Thyroid gland (tissue), 4 donors: ENCODE measurements around the gene EVPLL. TPM values are rescaled to one million over a fixed set of nuclear protein-coding genes. Genes with fewer than 3 reads are reported as not detected.
"Not testable (repeated sequence)": the region's sequence is repeated elsewhere in the genome, so short reads cannot be mapped to it uniquely, and the experiment has no call there.

Experiments
- DNase-seq, 2 donors: peaks; one replicate each; pipeline ENCODE4 v3.0.0-alpha.2; 2019
- H3K27ac ChIP-seq, 3 donors: fragments of 200-600 bp; sonication (generic); 1 replicate in 2 of 3; 2 replicates in 1 of 3; pipeline ENCODE4 v1.5.1; 2016 to 2019; ENCODE audit warnings: mild to moderate bottlenecking in 1 of 3, moderate library complexity in 1 of 3
- H3K27me3 ChIP-seq: fragments of 200-600 bp; sonication (generic); one replicate; pipeline ENCODE4 v1.5.1; 2019
- H3K36me3 ChIP-seq, 2 donors: fragments of 200-600 bp; sonication (generic); one replicate each; pipeline ENCODE4 v1.5.1; 2016 to 2019
- H3K4me1 ChIP-seq, 2 donors: fragments of 200-600 bp; sonication (generic); one replicate each; pipeline ENCODE4 v1.5.1; 2017 to 2019
- H3K4me3 ChIP-seq, 3 donors: fragments of 200-600 bp; sonication (generic); replicated peaks in 1 of 3; 1 replicate in 2 of 3; 2 replicates in 1 of 3; pipeline ENCODE4 v1.5.1; 2016; ENCODE audit warnings: mild to moderate bottlenecking in 1 of 3
- H3K9me3 ChIP-seq: fragments of 200-600 bp; sonication (generic); one replicate; pipeline ENCODE4 v1.5.1; 2017
- POLR2A ChIP-seq, 2 donors: fragments of 450-650 bp; IDR thresholded peaks; one replicate each; pipeline ENCODE4 v1.6.1; 2017; ENCODE audit warnings: antibody characterized with exemption in 2 of 2, mild to moderate bottlenecking in 2 of 2, moderate library complexity in 1 of 2
- WGBS, 2 donors: methylation state at CpG; one replicate each; pipeline ENCODE4 v1.1.5; 2017; 5-methylcytosine and 5-hydroxymethylcytosine counted together
- intact Hi-C: fragments of 100-400 bp; cut with DNase I; formaldehyde crosslinking; loops from one replicate; pipeline ENCODE4 v1.15.1; 2023
- total RNA-seq, 4 donors: library from RNA; depleted of rRNA; stranded (reverse); fragments of >200 nt; gene quantifications; one replicate each; pipeline ENCODE4 v1.2.3, GENCODE V29; 2016
- TF ChIP-seq, protein P1 (sequence below), 6 experiments: fragments of 200-600 bp in 3 of 6; fragments of 450-650 bp in 3 of 6; sonication (generic) in 3 of 6; IDR thresholded peaks; one replicate each; pipeline ENCODE4 v1.5.1; 2016 to 2019; ENCODE audit warnings: antibody characterized with exemption in 6 of 6, mild to moderate bottlenecking in 2 of 6, inconsistent platforms in 1 of 6, moderate library complexity in 1 of 6

Gene EVPLL
- total RNA-seq, 4 donors from 2014 or later, result 0.40 to 1.4 (median 0.89) TPM; not detected in 1

GRCh38 chr17:18382441-18383078 lies 5.0 kb downstream of the EVPLL start:
- no peak overlapping the region for H3K4me3 ChIP-seq
- H3K27ac ChIP-seq, result no peak overlapping the region
- no peaks in the 10 kb centered on the region for H3K27me3 ChIP-seq

GRCh38 chr17:18383079-18383481 lies 5.5 kb downstream of the EVPLL start:
- H3K36me3 ChIP-seq, H3K9me3 ChIP-seq, H3K27me3 ChIP-seq, intact Hi-C loops, H3K4me3 ChIP-seq, H3K4me1 ChIP-seq, H3K27ac ChIP-seq, DNase-seq: not testable (repeated sequence)
- 34 to 60% methylated on average over 2 to 14 of the region's 36 CpGs for WGBS, 2 donors

More at GRCh38 chr17:18382441-18383078, 5.0 kb downstream of the EVPLL start:
- DNase-seq, result no peak
- Histone ChIP-seq H3K9me3 (no peaks in the 10 kb centered on the region), H3K36me3 (no peaks in the 10 kb centered on the region), H3K4me1 (peaks cover 6 to 8% of the 10 kb centered on the region in 2 donors)
- 75 to 76% methylated on average over 33 to 34 of the region's 36 CpGs for WGBS, 2 donors
- intact Hi-C loops, result no loop called here
- TF ChIP-seq, protein P1, sequence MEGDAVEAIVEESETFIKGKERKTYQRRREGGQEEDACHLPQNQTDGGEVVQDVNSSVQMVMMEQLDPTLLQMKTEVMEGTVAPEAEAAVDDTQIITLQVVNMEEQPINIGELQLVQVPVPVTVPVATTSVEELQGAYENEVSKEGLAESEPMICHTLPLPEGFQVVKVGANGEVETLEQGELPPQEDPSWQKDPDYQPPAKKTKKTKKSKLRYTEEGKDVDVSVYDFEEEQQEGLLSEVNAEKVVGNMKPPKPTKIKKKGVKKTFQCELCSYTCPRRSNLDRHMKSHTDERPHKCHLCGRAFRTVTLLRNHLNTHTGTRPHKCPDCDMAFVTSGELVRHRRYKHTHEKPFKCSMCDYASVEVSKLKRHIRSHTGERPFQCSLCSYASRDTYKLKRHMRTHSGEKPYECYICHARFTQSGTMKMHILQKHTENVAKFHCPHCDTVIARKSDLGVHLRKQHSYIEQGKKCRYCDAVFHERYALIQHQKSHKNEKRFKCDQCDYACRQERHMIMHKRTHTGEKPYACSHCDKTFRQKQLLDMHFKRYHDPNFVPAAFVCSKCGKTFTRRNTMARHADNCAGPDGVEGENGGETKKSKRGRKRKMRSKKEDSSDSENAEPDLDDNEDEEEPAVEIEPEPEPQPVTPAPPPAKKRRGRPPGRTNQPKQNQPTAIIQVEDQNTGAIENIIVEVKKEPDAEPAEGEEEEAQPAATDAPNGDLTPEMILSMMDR (IDR thresholded peaks at IDR 0.05), result no peak
- TF ChIP-seq POLR2A (IDR thresholded peaks at IDR 0.05), result no peak

GRCh38 chr17:18384271-18384670 lies 6.7 kb downstream of the EVPLL start:
- H3K36me3 ChIP-seq, intact Hi-C loops, H3K4me1 ChIP-seq, H3K27ac ChIP-seq, DNase-seq, H3K9me3 ChIP-seq, H3K4me3 ChIP-seq, H3K27me3 ChIP-seq: not testable (repeated sequence)
- 83 to 86% methylated on average over 7 of the region's 7 CpGs for WGBS, 2 donors

GRCh38 chr17:18387583-18387982 lies 10.0 kb downstream of the EVPLL start:
- H3K27ac ChIP-seq, H3K4me3 ChIP-seq, H3K9me3 ChIP-seq, DNase-seq, H3K4me1 ChIP-seq, H3K36me3 ChIP-seq, intact Hi-C loops, H3K27me3 ChIP-seq: not testable (repeated sequence)
- WGBS, 2 donors, result 80% methylated on average over 2 to 5 of the region's 5 CpGs

DNA sequence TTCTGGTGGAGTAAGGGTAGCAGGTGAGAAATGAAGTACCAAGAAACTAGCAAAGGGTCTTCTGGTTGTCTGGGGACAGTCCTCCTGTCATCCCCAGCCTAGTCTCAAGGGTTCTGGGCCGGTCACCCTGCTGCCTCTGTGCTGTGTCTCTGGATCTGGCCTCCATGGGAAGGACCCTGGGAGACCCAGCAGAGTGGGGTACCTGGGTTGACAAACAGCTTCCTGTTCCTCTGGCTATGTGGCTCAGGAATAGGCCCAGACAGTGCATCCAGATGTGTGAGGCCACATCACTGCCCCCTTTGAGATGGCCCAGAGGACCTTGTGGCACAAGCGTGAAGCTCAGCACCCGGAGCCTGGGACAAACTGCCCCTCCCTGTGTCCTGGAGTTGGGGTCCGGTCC lies 10.7 kb downstream of the EVPLL start:
- H3K4me1 ChIP-seq, H3K4me3 ChIP-seq, intact Hi-C loops, DNase-seq, H3K36me3 ChIP-seq, H3K27me3 ChIP-seq, H3K27ac ChIP-seq, H3K9me3 ChIP-seq: not testable (repeated sequence)
- 78 to 88% methylated on average over 3 to 4 of the region's 4 CpGs for WGBS, 2 donors

DNA sequence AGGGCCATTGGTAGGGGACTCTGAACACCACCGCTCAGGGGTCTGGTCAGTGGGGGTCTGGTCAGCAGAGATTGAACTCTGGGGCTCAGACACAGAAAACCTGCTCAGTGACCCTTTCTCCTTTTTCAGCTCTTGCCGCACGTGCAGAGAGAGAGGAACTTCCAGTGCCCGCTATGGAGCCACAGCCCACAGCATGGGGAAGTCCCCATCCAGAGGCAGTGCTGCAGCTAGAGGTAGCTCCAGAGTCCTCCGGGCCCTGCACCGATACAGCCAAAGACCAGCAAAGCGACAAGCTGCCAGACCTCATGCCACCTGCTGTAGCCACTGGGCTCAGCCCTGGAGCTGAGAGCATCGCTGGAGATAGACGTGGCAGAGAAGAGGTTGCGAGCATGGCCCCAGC lies 11.2 kb downstream of the EVPLL start:
- H3K27me3 ChIP-seq, DNase-seq, intact Hi-C loops, H3K9me3 ChIP-seq, H3K4me1 ChIP-seq, H3K36me3 ChIP-seq, H3K27ac ChIP-seq, H3K4me3 ChIP-seq: not testable (repeated sequence)
- 71 to 100% methylated on average over 1 of the region's 10 CpGs for WGBS, 2 donors

GRCh38 chr17:18401872-18402590 lies 24.5 kb downstream of the EVPLL start:
- H3K4me3 ChIP-seq, H3K9me3 ChIP-seq, H3K27ac ChIP-seq, DNase-seq, intact Hi-C loops, H3K27me3 ChIP-seq, H3K4me1 ChIP-seq, H3K36me3 ChIP-seq: not testable (repeated sequence)
- 57 to 80% methylated on average over 7 of the region's 7 CpGs for WGBS, 2 donors

- H3K9me3 ChIP-seq, H3K27me3 ChIP-seq, intact Hi-C loops, H3K36me3 ChIP-seq, H3K27ac ChIP-seq, H3K4me3 ChIP-seq, H3K4me1 ChIP-seq, DNase-seq: not testable (repeated sequence)
- 0 to 17% methylated on average over 1 to 2 of the region's 5 CpGs for WGBS, 2 donors
Measured at GRCh38 chr17:18403166-18403565, 25.6 kb downstream of the EVPLL start.

GRCh38 chr17:18403604-18404003 lies 26.0 kb downstream of the EVPLL start:
- DNase-seq, H3K4me3 ChIP-seq, H3K27me3 ChIP-seq, H3K36me3 ChIP-seq, intact Hi-C loops, H3K27ac ChIP-seq, H3K4me1 ChIP-seq, H3K9me3 ChIP-seq: not testable (repeated sequence)
- WGBS, 2 donors, result no CpG with 5 or more reads among the region's 5 CpGs

- H3K27ac ChIP-seq, H3K36me3 ChIP-seq, intact Hi-C loops, H3K4me1 ChIP-seq, DNase-seq, H3K9me3 ChIP-seq, H3K27me3 ChIP-seq, H3K4me3 ChIP-seq: not testable (repeated sequence)
- 58 to 62% methylated on average over 3 of the region's 3 CpGs for WGBS, 2 donors
Measured at GRCh38 chr17:18408906-18409305, 31.3 kb downstream of the EVPLL start.

- H3K4me3 ChIP-seq, intact Hi-C loops, H3K36me3 ChIP-seq, DNase-seq, H3K27me3 ChIP-seq, H3K9me3 ChIP-seq, H3K4me1 ChIP-seq, H3K27ac ChIP-seq: not testable (repeated sequence)
- 64 to 73% methylated on average over 6 of the region's 6 CpGs for WGBS, 2 donors
Measured at GRCh38 chr17:18409321-18409720, 31.7 kb downstream of the EVPLL start.

DNA sequence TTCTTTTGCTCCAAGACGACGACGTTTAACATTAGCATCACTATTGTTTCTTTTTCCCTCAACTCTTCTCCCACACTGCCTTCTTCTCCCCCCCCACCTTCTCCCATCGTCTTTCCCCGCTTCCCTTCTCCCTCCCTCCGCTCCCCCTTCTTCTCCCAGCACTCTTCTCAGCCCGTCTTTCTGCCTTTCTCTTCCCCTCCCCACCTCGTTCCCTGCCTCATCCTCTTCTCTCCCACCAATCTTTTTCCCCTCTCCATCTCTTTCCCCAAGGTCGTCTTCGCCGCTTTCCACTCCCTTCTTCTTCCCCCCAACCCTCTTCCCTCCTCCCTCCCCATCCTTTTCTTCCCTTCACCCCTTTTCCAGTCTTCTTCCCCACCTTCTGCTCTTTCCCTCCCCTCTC lies 33.2 kb downstream of the EVPLL start:
- H3K36me3 ChIP-seq, DNase-seq, H3K27ac ChIP-seq, intact Hi-C loops, H3K9me3 ChIP-seq, H3K4me3 ChIP-seq, H3K27me3 ChIP-seq, H3K4me1 ChIP-seq: not testable (repeated sequence)
- 5 to 7% methylated on average over 11 of the region's 11 CpGs for WGBS, 2 donors
